B cell (primary cell): Measurements from ENCODE around the gene HCN1. TPM values are rescaled to one million over a fixed set of nuclear protein-coding genes. Genes with fewer than 3 reads are reported as not detected.

Source experiments
- ATAC-seq: fragments of 200-7000 bp; cut with Tn5 transposase; one replicate; pipeline ENCODE4 v1.10.0; 2021; ENCODE audit warnings: low read depth, mild to moderate bottlenecking, moderate number of reproducible peaks, moderate library complexity
- CTCF ChIA-PET: fragments of 350-600 bp; sonication (Branson Sonifier 250); formaldehyde crosslinking; loops from one replicate; lab custom pipeline; 2021; ENCODE audit warnings: antibody characterized with exemption, inconsistent platforms; lab: Charles Lee
- POLR2A ChIA-PET: fragments of 350-600 bp; sonication (Branson Sonifier 250); formaldehyde crosslinking; loops from one replicate; lab custom pipeline; 2021; ENCODE audit warnings: antibody characterized with exemption; lab: Charles Lee
- DNase-seq: peaks from one replicate; pipeline ENCODE4 v3.0.0; 2013
- H2AFZ ChIP-seq: 2 replicates; pipeline ENCODE4 v1.6.1; 2012; ENCODE audit warnings: mild to moderate bottlenecking, low read depth, low read length; ENCODE audit not compliant: insufficient read depth, poor library complexity, severe bottlenecking
- H3K27ac ChIP-seq, 2 donors: 1 replicate in 1 of 2; 2 replicates in 1 of 2; pipeline ENCODE4 v1.5.1; 2012 to 2013; ENCODE audit warnings: low read length in 2 of 2, mild to moderate bottlenecking in 2 of 2, moderate library complexity in 1 of 2
- H3K27me3 ChIP-seq, 4 experiments: fragments of 200-600 bp in 1 of 4; sonication (generic) in 1 of 4; replicated peaks in 1 of 4; 1 replicate in 2 of 4; 2 replicates in 2 of 4; pipeline versions ENCODE4 v1.6.1 to v1.7.0; 2013 to 2016; ENCODE audit warnings: low read length in 3 of 4, mild to moderate bottlenecking in 2 of 4, mixed read lengths in 1 of 4, moderate library complexity in 1 of 4; ENCODE audit not compliant: insufficient read depth in 4 of 4, control insufficient read depth in 3 of 4; ENCODE audit errors: control extremely low read depth in 1 of 4
- H3K36me3 ChIP-seq, 2 experiments: replicated peaks in 1 of 2; 1 replicate in 1 of 2; 2 replicates in 1 of 2; pipeline versions ENCODE4 v1.6.1 to v1.7.1; 2013; ENCODE audit warnings: low read length in 1 of 2; ENCODE audit not compliant: insufficient read depth in 2 of 2, control insufficient read depth in 1 of 2; ENCODE audit errors: control extremely low read depth in 1 of 2, extremely low read depth in 1 of 2
- H3K4me1 ChIP-seq, 2 donors: fragments of 200-600 bp in 1 of 2; sonication (generic) in 1 of 2; 1 replicate in 1 of 2; 2 replicates in 1 of 2; pipeline versions ENCODE4 v1.5.1 to v1.6.1; 2013 to 2017; ENCODE audit warnings: low read length in 2 of 2; ENCODE audit not compliant: control insufficient read depth in 2 of 2, insufficient read depth in 2 of 2
- H3K4me2 ChIP-seq: replicated peaks from 2 replicates; pipeline ENCODE3; 2012; ENCODE audit warnings: mild to moderate bottlenecking, low read depth, low read length; ENCODE audit not compliant: poor library complexity, severe bottlenecking
- H3K4me3 ChIP-seq, 5 experiments: fragments of 200-600 bp in 1 of 5; sonication (generic) in 1 of 5; 1 replicate in 3 of 5; 2 replicates in 2 of 5; pipeline versions ENCODE4 v1.5.1 to v1.7.0; 2011 to 2016; ENCODE audit warnings: low read length in 4 of 5, mild to moderate bottlenecking in 4 of 5, low read depth in 2 of 5, control low read depth in 1 of 5, moderate library complexity in 1 of 5; ENCODE audit not compliant: insufficient read depth in 1 of 5; ENCODE audit errors: control extremely low read depth in 1 of 5, extremely low read depth in 1 of 5
- H3K79me2 ChIP-seq: fragments of 200-600 bp; sonication (generic); one replicate; pipeline ENCODE4 v1.6.0; 2016; ENCODE audit warnings: low read length; ENCODE audit not compliant: control insufficient read depth, insufficient read depth
- H3K9ac ChIP-seq: fragments of 200-600 bp; sonication (generic); 2 replicates; pipeline ENCODE4 v1.6.1; 2017; ENCODE audit warnings: mild to moderate bottlenecking, low read length, moderate library complexity
- H3K9me3 ChIP-seq, 3 donors: one replicate each; pipeline versions ENCODE4 v1.6.1 to v1.7.1; 2013; ENCODE audit warnings: low read length in 2 of 3; ENCODE audit not compliant: control insufficient read depth in 2 of 3, insufficient read depth in 1 of 3; ENCODE audit errors: control extremely low read depth in 1 of 3
- H4K20me1 ChIP-seq: 2 replicates; pipeline ENCODE4 v1.6.0; 2012; ENCODE audit warnings: mild to moderate bottlenecking, low read length; ENCODE audit not compliant: insufficient read depth, control insufficient read depth, poor library complexity, severe bottlenecking
- H3K27ac Mint-ChIP-seq: one replicate; pipeline ENCODE4 v1.8.0; 2021; ENCODE audit warnings: mixed read lengths
- H3K27me3 Mint-ChIP-seq: one replicate; pipeline ENCODE4 v1.8.0; 2021; ENCODE audit warnings: mixed read lengths
- H3K4me1 Mint-ChIP-seq: one replicate; pipeline ENCODE4 v1.8.0; 2021; ENCODE audit warnings: mixed read lengths
- H3K4me3 Mint-ChIP-seq: one replicate; pipeline ENCODE4 v1.8.0; 2021; ENCODE audit warnings: mixed read lengths
- H3K9me3 Mint-ChIP-seq: one replicate; pipeline ENCODE4 v1.8.0; 2022; ENCODE audit warnings: mixed read lengths; ENCODE audit not compliant: insufficient read depth
- CTCF ChIP-seq: fragments of 200-600 bp; IDR thresholded peaks from one replicate; pipeline ENCODE4 v1.8.0; 2022; ENCODE audit warnings: antibody characterized with exemption, mild to moderate bottlenecking
- EZH2 ChIP-seq: IDR thresholded peaks from 2 replicates; pipeline ENCODE4 v1.6.1; 2012; ENCODE audit warnings: borderline replicate concordance, low read depth, mild to moderate bottlenecking, moderate library complexity, low read length; ENCODE audit not compliant: insufficient read depth, poor library complexity, severe bottlenecking
- WGBS: methylation state at CpG from one replicate; pipeline ENCODE4 v1.1.5; 2013; ENCODE audit warnings: missing lambda C conversion rate; ENCODE audit not compliant: insufficient coverage; 5-methylcytosine and 5-hydroxymethylcytosine counted together
- intact Hi-C: fragments of 100-400 bp; cut with micrococcal nuclease; formaldehyde crosslinking; loops from one replicate; pipeline ENCODE4 v1.10.0; 2022
- polyA plus RNA-seq: library from polyadenylated mRNA; depleted of rRNA; stranded (reverse); fragments of >200 nt; gene quantifications from 2 replicates; pipeline ENCODE4 v1.2.3, GENCODE V29; 2012
- total RNA-seq, 2 donors: library from RNA; stranded (reverse); fragments of 120-200 nt in 1 of 2; gene quantifications; 1 replicate in 1 of 2; 2 replicates in 1 of 2; pipeline versions ENCODE4 v1.2.3 to v1.2.4, GENCODE V29; 2013 to 2022

The HCN1 gene
- total and polyA plus RNA-seq, 2 donors (not counting 1 experiment from before 2014, with no cell fraction given): not detected

GRCh38 chr5:45692481-45692880 lies 3.7 kb downstream of the HCN1 start:
- CTCF ChIA-PET: no interaction called here
- POLR2A ChIA-PET: no interaction called here
- no peak for ATAC-seq

GRCh38 chr5:45691656-45692055 lies 4.5 kb downstream of the HCN1 start:
- no CpG with 5 or more reads among the region's 4 CpGs for WGBS
- H3K79me2 ChIP-seq: no peaks in the 10 kb centered on the region
- peaks cover 0 to 4% of the 10 kb centered on the region in 2 donors for H3K4me1 ChIP-seq
- H3K27ac Mint-ChIP-seq: no peak overlapping the region
- no peak overlapping the region for H2AFZ ChIP-seq
- intact Hi-C loops: no loop called here
- TF ChIP-seq CTCF: no peak
- no peak for TF ChIP-seq EZH2
- peaks cover 0 to 6% (median 0%) of the 10 kb centered on the region in 3 donors for H3K9me3 ChIP-seq
- H3K27me3 Mint-ChIP-seq: peaks cover 12% of the 10 kb centered on the region
- no peak overlapping the region for H3K9ac ChIP-seq
- no peak overlapping the region for H3K27ac ChIP-seq
- DNase-seq: no peak
- H4K20me1 ChIP-seq: no peaks in the 10 kb centered on the region
- ChIA-PET POLR2A (no interaction called here), CTCF (no interaction called here)
- no peak overlapping the region for H3K4me3 ChIP-seq
- no peak overlapping the region for H3K4me3 Mint-ChIP-seq
- no peaks in the 10 kb centered on the region for H3K9me3 Mint-ChIP-seq
- peaks cover 0 to 12% (median 4%) of the 10 kb centered on the region in 4 experiments for H3K27me3 ChIP-seq
- no peak overlapping the region for H3K4me2 ChIP-seq
- H3K4me1 Mint-ChIP-seq: peaks cover 3% of the 10 kb centered on the region
- no peaks in the 10 kb centered on the region for H3K36me3 ChIP-seq
- no peak for ATAC-seq

More at GRCh38 chr5:45692481-45692880, 3.7 kb downstream of the HCN1 start:
- no peaks in the 10 kb centered on the region for H4K20me1 ChIP-seq
- H3K27me3 Mint-ChIP-seq: peaks cover 17% of the 10 kb centered on the region
- no peak overlapping the region for H3K27ac Mint-ChIP-seq
- H3K4me1 ChIP-seq: peaks cover 0 to 4% of the 10 kb centered on the region in 2 donors
- H3K9ac ChIP-seq: no peak overlapping the region
- peaks cover 0 to 6% (median 0%) of the 10 kb centered on the region in 3 donors for H3K9me3 ChIP-seq
- H3K27ac ChIP-seq: no peak overlapping the region
- H3K9me3 Mint-ChIP-seq: no peaks in the 10 kb centered on the region
- peaks cover 0 to 12% (median 6%) of the 10 kb centered on the region in 4 experiments for H3K27me3 ChIP-seq
- DNase-seq: no peak
- H3K36me3 ChIP-seq: no peaks in the 10 kb centered on the region
- intact Hi-C loops: no loop called here
- TF ChIP-seq CTCF (no peak), EZH2 (no peak)
- no peak overlapping the region for H3K4me2 ChIP-seq
- H3K4me1 Mint-ChIP-seq: peaks cover 3% of the 10 kb centered on the region
- no peaks in the 10 kb centered on the region for H3K79me2 ChIP-seq
- no peak overlapping the region for H3K4me3 Mint-ChIP-seq
- WGBS: no CpG with 5 or more reads among the region's 3 CpGs
- H2AFZ ChIP-seq: no peak overlapping the region
- no peak overlapping the region for H3K4me3 ChIP-seq
